Measurements from ENCODE around the gene PTX4. TPM values are rescaled to one million over a fixed set of nuclear protein-coding genes. Genes with fewer than 3 reads are reported as not detected.

PTX4 gene
- total and polyA plus RNA-seq, 2 donors (not counting 3 experiments of a cell fraction or from before 2014, with no cell fraction given): 0.31 TPM; not detected in 1

DNA sequence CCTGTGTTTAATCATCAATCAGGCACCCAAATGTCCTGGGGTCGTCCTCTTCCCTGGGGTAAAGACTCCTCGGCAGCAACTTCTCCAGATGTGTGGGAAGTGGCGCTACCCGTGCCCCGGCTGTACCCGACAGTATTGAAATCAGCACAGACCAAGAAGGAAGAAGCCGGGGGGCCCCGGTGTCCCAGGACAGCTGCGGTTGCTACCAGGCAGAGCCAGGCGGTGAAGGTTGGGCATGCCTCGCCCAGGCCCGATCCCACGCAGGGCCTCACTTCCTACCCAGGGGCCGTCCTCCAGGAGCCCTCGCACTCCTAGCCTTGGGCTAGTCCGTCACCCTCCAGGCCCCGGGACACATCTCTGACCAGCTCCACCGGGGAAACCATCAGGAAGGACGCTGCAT is 35.4 kb downstream of the PTX4 start:
- dilution Hi-C loops (cut with MboI; ENCODE audit: extremely low pct_ligation_motif_present, low sequenced_read_pairs) (no loop called here), intact Hi-C loops (cut with micrococcal nuclease) (no loop called here)
- no peak overlapping the region for H3K4me2 ChIP-seq (ENCODE audit: insufficient read depth, low read length)
- H3K36me3 ChIP-seq (ENCODE audit: control insufficient read depth in 2 of 2, extremely low read depth in 1 of 2, insufficient read depth in 2 of 2, low read length in 2 of 2): peaks cover 0 to 49% of the 10 kb centered on the region in 2 experiments
- H3K9ac ChIP-seq (replicated peaks; ENCODE audit: extremely low read depth, insufficient read depth, low read length): no peak overlapping the region
- H2AFZ ChIP-seq (ENCODE audit: low read depth, low read length): no peak overlapping the region
- no peaks in the 10 kb centered on the region for H3K79me2 ChIP-seq (ENCODE audit: control insufficient read depth, insufficient read depth, low read length)
- H3K9me1 ChIP-seq (replicated peaks; ENCODE audit: control insufficient read depth, extremely low read depth, insufficient read depth, low read length): no peaks in the 10 kb centered on the region
- DNase-seq (ENCODE audit: low read depth, low spot score) (no peak), FAIRE-seq (no peak)
- ChIA-PET POLR2A (no interaction called here), CTCF (no interaction called here)
- H4K20me1 ChIP-seq (replicated peaks; ENCODE audit: control insufficient read depth, extremely low read depth, insufficient read depth, low read length): no peaks in the 10 kb centered on the region
- TF ChIP-seq, protein P1, sequence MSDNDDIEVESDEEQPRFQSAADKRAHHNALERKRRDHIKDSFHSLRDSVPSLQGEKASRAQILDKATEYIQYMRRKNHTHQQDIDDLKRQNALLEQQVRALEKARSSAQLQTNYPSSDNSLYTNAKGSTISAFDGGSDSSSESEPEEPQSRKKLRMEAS (IDR thresholded peaks at IDR 0.05; ENCODE audit: insufficient read depth, insufficient read length): no peak
- TF ChIP-seq MYC (IDR thresholded peaks at IDR 0.05; ENCODE audit: low read depth, low read length) (no peak), POLR2AphosphoS5 (IDR thresholded peaks at IDR 0.05; ENCODE audit: insufficient read depth, low read depth, low read length) (no peak), FOS (IDR thresholded peaks at IDR 0.05; ENCODE audit: borderline replicate concordance, insufficient read depth, low read length) (no peak), JUN (IDR thresholded peaks at IDR 0.05; ENCODE audit: borderline replicate concordance, insufficient read depth, insufficient read length, low read depth) (no peak), GATA2 (IDR thresholded peaks at IDR 0.05; ENCODE audit: insufficient read depth, insufficient read length, low read depth, low read length) (no peak), POLR2A (IDR thresholded peaks at IDR 0.05; ENCODE audit: low read depth, low read length) (no peak), EZH2 (IDR thresholded peaks at IDR 0.05; ENCODE audit: borderline replicate concordance, low read depth, low read length, severe bottlenecking) (no peak)
- TF ChIP-seq, protein P2, sequence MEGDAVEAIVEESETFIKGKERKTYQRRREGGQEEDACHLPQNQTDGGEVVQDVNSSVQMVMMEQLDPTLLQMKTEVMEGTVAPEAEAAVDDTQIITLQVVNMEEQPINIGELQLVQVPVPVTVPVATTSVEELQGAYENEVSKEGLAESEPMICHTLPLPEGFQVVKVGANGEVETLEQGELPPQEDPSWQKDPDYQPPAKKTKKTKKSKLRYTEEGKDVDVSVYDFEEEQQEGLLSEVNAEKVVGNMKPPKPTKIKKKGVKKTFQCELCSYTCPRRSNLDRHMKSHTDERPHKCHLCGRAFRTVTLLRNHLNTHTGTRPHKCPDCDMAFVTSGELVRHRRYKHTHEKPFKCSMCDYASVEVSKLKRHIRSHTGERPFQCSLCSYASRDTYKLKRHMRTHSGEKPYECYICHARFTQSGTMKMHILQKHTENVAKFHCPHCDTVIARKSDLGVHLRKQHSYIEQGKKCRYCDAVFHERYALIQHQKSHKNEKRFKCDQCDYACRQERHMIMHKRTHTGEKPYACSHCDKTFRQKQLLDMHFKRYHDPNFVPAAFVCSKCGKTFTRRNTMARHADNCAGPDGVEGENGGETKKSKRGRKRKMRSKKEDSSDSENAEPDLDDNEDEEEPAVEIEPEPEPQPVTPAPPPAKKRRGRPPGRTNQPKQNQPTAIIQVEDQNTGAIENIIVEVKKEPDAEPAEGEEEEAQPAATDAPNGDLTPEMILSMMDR (IDR thresholded peaks at IDR 0.05; ENCODE audit: extremely low read depth in 1 of 2, insufficient read depth in 1 of 2, low read depth in 1 of 2, low read length in 2 of 2): no peak
- H3K9me3 ChIP-seq (replicated peaks; ENCODE audit: control insufficient read depth, insufficient read depth, low read length): no peaks in the 10 kb centered on the region
- BruUV-seq (replicated peaks): no TSS peak
- H3K4me3 ChIP-seq (replicated peaks in 1 of 3; ENCODE audit: insufficient read depth in 1 of 3, low read depth in 1 of 3, low read length in 3 of 3): no peak overlapping the region
- H3K27ac ChIP-seq (ENCODE audit: insufficient read depth, low read depth, low read length): no peak overlapping the region
- no peaks in the 10 kb centered on the region for H3K4me1 ChIP-seq (ENCODE audit: control insufficient read depth, extremely low read depth, insufficient read depth, low read length)
- no peaks in the 10 kb centered on the region for H3K27me3 ChIP-seq (ENCODE audit: control insufficient read depth in 2 of 2, insufficient read depth in 2 of 2, low read length in 2 of 2)

All from endothelial cell of umbilical vein (primary cell).